IMR-90 (cell line): ENCODE data around the gene NARF. TPM values are rescaled to one million over a fixed set of nuclear protein-coding genes. Genes with fewer than 3 reads are reported as not detected.
A peak's percentile ranks its signal among the peaks of the same experiment; 100 is the strongest.

Experiments
- ATAC-seq: fragments of 200-7000 bp; cut with Tn5 transposase; 2 replicates; pipeline ENCODE4 v1.9.1; 2020; ENCODE audit warnings: low read depth, mild to moderate bottlenecking, moderate library complexity
- BruUV-seq: library from RNA; stranded (reverse); fragments of 400-500 nt; replicated peaks from 2 replicates; lab custom pipeline; 2021; lab: Mats Ljungman, UMichigan
- CTCF ChIA-PET: fragments of 300-600 bp; formaldehyde crosslinking; extraction: SDS; loops from one replicate; lab custom pipeline; 2021; ENCODE audit warnings: antibody characterized with exemption; lab: Yijun Ruan, JAX
- POLR2A ChIA-PET: fragments of 300-600 bp; sonication (Branson Sonifier 250); formaldehyde crosslinking; loops from one replicate; lab custom pipeline; 2022; ENCODE audit warnings: antibody characterized with exemption; ENCODE audit not compliant: unreplicated experiment; lab: Charles Lee
- DNase-seq: peaks from one replicate; pipeline ENCODE4 v3.0.0; 2013
- H2AFZ ChIP-seq: replicated peaks from 2 replicates; pipeline ENCODE3; 2013; ENCODE audit warnings: low read length, mild to moderate bottlenecking; ENCODE audit not compliant: poor library complexity
- H2AK5ac ChIP-seq: 2 replicates; pipeline ENCODE4 v1.6.1; 2013; ENCODE audit warnings: low read depth, low read length, inconsistent platforms
- H2AK9ac ChIP-seq: replicated peaks from 2 replicates; pipeline ENCODE3; 2013; ENCODE audit warnings: mild to moderate bottlenecking, low read depth, low read length, moderate library complexity; ENCODE audit not compliant: poor library complexity
- H2BK120ac ChIP-seq: 2 replicates; pipeline ENCODE4 v1.6.1; 2013; ENCODE audit warnings: low read depth, low read length, inconsistent platforms
- H2BK15ac ChIP-seq: 3 replicates; pipeline ENCODE4 v1.6.1; 2013; ENCODE audit warnings: low read depth, low read length, inconsistent platforms
- H2BK20ac ChIP-seq: 2 replicates; pipeline ENCODE4 v1.6.1; 2013; ENCODE audit warnings: low read depth, mild to moderate bottlenecking, inconsistent platforms, low read length, moderate library complexity
- H2BK5ac ChIP-seq: 2 replicates; pipeline ENCODE4 v1.6.1; 2013; ENCODE audit warnings: mild to moderate bottlenecking, low read depth, low read length, inconsistent platforms; ENCODE audit not compliant: poor library complexity, severe bottlenecking
- H3K14ac ChIP-seq: replicated peaks from 2 replicates; pipeline ENCODE4 v1.6.1; 2013; ENCODE audit warnings: low read depth, low read length, inconsistent platforms
- H3K18ac ChIP-seq: 2 replicates; pipeline ENCODE4 v1.6.1; 2013; ENCODE audit warnings: low read depth, low read length, control low read depth
- H3K23ac ChIP-seq: 2 replicates; pipeline ENCODE4 v1.6.1; 2013; ENCODE audit warnings: low read depth, low read length, inconsistent platforms
- H3K27ac ChIP-seq: 2 replicates; pipeline ENCODE4 v1.5.1; 2013; ENCODE audit warnings: mild to moderate bottlenecking, control low read depth, low read length; ENCODE audit not compliant: insufficient read depth
- H3K27me3 ChIP-seq: 2 replicates; pipeline ENCODE4 v1.6.1; 2013; ENCODE audit warnings: low read length; ENCODE audit not compliant: control insufficient read depth, insufficient read depth
- H3K36me3 ChIP-seq: 2 replicates; pipeline ENCODE4 v1.6.1; 2013; ENCODE audit warnings: low read length, mixed read lengths; ENCODE audit not compliant: control insufficient read depth, insufficient read depth
- H3K4ac ChIP-seq: 2 replicates; pipeline ENCODE4 v1.6.1; 2013; ENCODE audit warnings: low read depth, low read length, inconsistent platforms
- H3K4me1 ChIP-seq: 2 replicates; pipeline ENCODE4 v1.6.1; 2013; ENCODE audit warnings: low read length, mixed read lengths; ENCODE audit not compliant: control insufficient read depth, insufficient read depth
- H3K4me2 ChIP-seq: 2 replicates; pipeline ENCODE4 v1.6.1; 2013; ENCODE audit warnings: low read depth, mild to moderate bottlenecking, control low read depth, low read length, moderate library complexity
- H3K4me3 ChIP-seq: 2 replicates; pipeline ENCODE4 v1.5.1; 2013; ENCODE audit warnings: low read depth, mild to moderate bottlenecking, control low read depth, low read length, moderate library complexity; ENCODE audit not compliant: insufficient read depth
- H3K56ac ChIP-seq: 2 replicates; pipeline ENCODE4 v1.6.1; 2013; ENCODE audit warnings: low read length, inconsistent platforms; ENCODE audit not compliant: insufficient read depth; ENCODE audit errors: extremely low read depth
- H3K79me1 ChIP-seq, 2 experiments: 2 replicates each; pipeline ENCODE4 v1.6.1; 2013; ENCODE audit warnings: low read length in 2 of 2, inconsistent platforms in 1 of 2, low read depth in 1 of 2
- H3K9ac ChIP-seq: 2 replicates; pipeline ENCODE4 v1.6.1; 2013; ENCODE audit warnings: low read depth, low read length, control low read depth
- H3K9me1 ChIP-seq: 2 replicates; pipeline ENCODE4 v1.6.1; 2013; ENCODE audit warnings: low read length, inconsistent platforms; ENCODE audit not compliant: insufficient read depth
- H3K9me3 ChIP-seq: 2 replicates; pipeline ENCODE4 v1.6.1; 2013; ENCODE audit warnings: low read length; ENCODE audit not compliant: control insufficient read depth, insufficient read depth
- H4K20me1 ChIP-seq: 2 replicates; pipeline ENCODE4 v1.6.1; 2013; ENCODE audit warnings: low read length, inconsistent platforms; ENCODE audit not compliant: insufficient read depth
- H4K5ac ChIP-seq: 2 replicates; pipeline ENCODE4 v1.6.1; 2013; ENCODE audit warnings: mild to moderate bottlenecking, low read depth, low read length, control low read depth
- H4K8ac ChIP-seq, 2 experiments: 2 replicates each; pipeline ENCODE4 v1.6.1; 2013; ENCODE audit warnings: low read depth in 2 of 2, low read length in 2 of 2, control low read depth in 1 of 2, inconsistent platforms in 1 of 2
- H4K91ac ChIP-seq: 2 replicates; pipeline ENCODE4 v1.6.1; 2013; ENCODE audit warnings: low read depth, low read length, inconsistent platforms; ENCODE audit not compliant: insufficient read depth
- MXI1 ChIP-seq: IDR thresholded peaks from 2 replicates; pipeline ENCODE4 v1.6.1; 2012; ENCODE audit warnings: low read depth, mild to moderate bottlenecking, low read length, moderate library complexity, borderline replicate concordance
- POLR2A ChIP-seq: IDR thresholded peaks from 2 replicates; pipeline ENCODE4 v1.6.1; 2012; ENCODE audit warnings: mild to moderate bottlenecking, low read depth, low read length
- RAD21 ChIP-seq: IDR thresholded peaks from 2 replicates; pipeline ENCODE4 v1.6.1; 2012; ENCODE audit warnings: low read length, improper control_type of control experiment
- RCOR1 ChIP-seq: IDR thresholded peaks from 2 replicates; pipeline ENCODE4 v1.6.1; 2012; ENCODE audit warnings: mild to moderate bottlenecking, low read length, improper control_type of control experiment; ENCODE audit not compliant: insufficient replicate concordance
- RFX5 ChIP-seq: IDR thresholded peaks from 2 replicates; pipeline ENCODE4 v1.8.0; 2012; ENCODE audit warnings: low read depth, mild to moderate bottlenecking, low read length, moderate library complexity
- SMC3 ChIP-seq: fragments of 150-350 bp; IDR thresholded peaks from 2 replicates; pipeline ENCODE4 v1.6.1; 2016; ENCODE audit warnings: low read depth, mild to moderate bottlenecking, antibody characterized with exemption, low read length, moderate library complexity
- USF2 ChIP-seq: fragments of 150-350 bp; IDR thresholded peaks from 2 replicates; pipeline ENCODE4 v1.6.1; 2017; ENCODE audit warnings: mild to moderate bottlenecking, antibody characterized with exemption, low read length, low read depth
- WGBS, 2 experiments: methylation state at CpG; one replicate each; pipeline versions ENCODE4 v1.1.5 to v1.1.7; 2013; ENCODE audit warnings: missing lambda C conversion rate in 2 of 2; ENCODE audit not compliant: insufficient read length in 1 of 2; ENCODE audit errors: extremely low coverage in 2 of 2; 5-methylcytosine and 5-hydroxymethylcytosine counted together
- dilution Hi-C: fragments of 300-500 bp; cut with HindIII; formaldehyde crosslinking; loops from one replicate; pipeline ENCODE4 v1.14.3; 2018; ENCODE audit warnings: low sequenced_read_pairs; ENCODE audit not compliant: unreplicated experiment
- in situ Hi-C: fragments of 300-500 bp; cut with MboI; formaldehyde crosslinking; loops from 3 replicates; pipeline ENCODE4 v1.14.3; 2019; ENCODE audit warnings: low sequenced_read_pairs, inconsistent platforms, mixed read lengths
- intact Hi-C: fragments of 100-400 bp; cut with micrococcal nuclease; formaldehyde crosslinking; loops from 2 replicates; pipeline ENCODE4 v1.10.0; 2022
- polyA plus RNA-seq, 3 experiments: library from polyadenylated mRNA; depleted of rRNA; stranded (reverse); fragments of >200 nt; gene quantifications; 2 replicates each; pipeline ENCODE4 v1.2.3, GENCODE V29; 2012; ENCODE audit warnings: low replicate concordance in 1 of 3
- total RNA-seq: library from RNA; depleted of rRNA; stranded (reverse); fragments of >200 nt; gene quantifications from 2 replicates; pipeline ENCODE4 v1.2.3, GENCODE V29; 2012
- TF ChIP-seq, protein P1 (sequence below): conservative IDR thresholded peaks from 2 replicates; pipeline ENCODE4 v1.5.1; 2012; ENCODE audit warnings: mild to moderate bottlenecking, low read depth, low read length, improper control_type of control experiment

Gene NARF
- total and polyA plus RNA-seq, 2 of the 4 experiments (the other 2 are of a cell fraction): 83.7 to 94.8 TPM

- Histone ChIP-seq H3K27me3 (no peaks in the 10 kb centered on the region), H2AFZ (peak overlapping the region; percentile 43), H2BK5ac (no peak overlapping the region), H4K91ac (no peak overlapping the region), H3K4ac (no peak overlapping the region), H3K23ac (no peak overlapping the region), H3K9ac (no peak overlapping the region), H3K27ac (no peak overlapping the region), H3K4me2 (no peak overlapping the region), H3K4me1 (no peaks in the 10 kb centered on the region), H2AK9ac (no peak overlapping the region), H3K79me1 (no peaks in the 10 kb centered on the region), H2BK20ac (no peak overlapping the region), H4K20me1 (no peaks in the 10 kb centered on the region), H3K56ac (no peak overlapping the region), H3K18ac (no peak overlapping the region), H3K14ac (no peak overlapping the region), H4K8ac (no peak overlapping the region), H3K4me3 (no peak overlapping the region), H3K36me3 (peaks cover 2% of the 10 kb centered on the region; the same call in 1 of the 2 replicates), H2AK5ac (no peak overlapping the region), H2BK15ac (no peak overlapping the region), H4K5ac (no peak overlapping the region), H2BK120ac (no peak overlapping the region), H3K9me3 (peaks cover 5% of the 10 kb centered on the region; the same call in 1 of the 2 replicates), H3K9me1 (no peaks in the 10 kb centered on the region)
- 76% methylated on average over 9 of the region's 25 CpGs; no CpG with 5 or more reads in 1 of the 2 experiments for WGBS, 2 experiments
- BruUV-seq: no TSS peak
- POLR2A ChIA-PET: no interaction called here
- CTCF ChIA-PET: no interaction called here
- TF ChIP-seq RFX5 (no peak), RCOR1 (no peak), SMC3 (peak; percentile 35; the same call in 1 of the 2 replicates), POLR2A (no peak), RAD21 (peak; percentile 33; the same call in 1 of the 2 replicates), USF2 (no peak), MXI1 (no peak)
- TF ChIP-seq, protein P1, sequence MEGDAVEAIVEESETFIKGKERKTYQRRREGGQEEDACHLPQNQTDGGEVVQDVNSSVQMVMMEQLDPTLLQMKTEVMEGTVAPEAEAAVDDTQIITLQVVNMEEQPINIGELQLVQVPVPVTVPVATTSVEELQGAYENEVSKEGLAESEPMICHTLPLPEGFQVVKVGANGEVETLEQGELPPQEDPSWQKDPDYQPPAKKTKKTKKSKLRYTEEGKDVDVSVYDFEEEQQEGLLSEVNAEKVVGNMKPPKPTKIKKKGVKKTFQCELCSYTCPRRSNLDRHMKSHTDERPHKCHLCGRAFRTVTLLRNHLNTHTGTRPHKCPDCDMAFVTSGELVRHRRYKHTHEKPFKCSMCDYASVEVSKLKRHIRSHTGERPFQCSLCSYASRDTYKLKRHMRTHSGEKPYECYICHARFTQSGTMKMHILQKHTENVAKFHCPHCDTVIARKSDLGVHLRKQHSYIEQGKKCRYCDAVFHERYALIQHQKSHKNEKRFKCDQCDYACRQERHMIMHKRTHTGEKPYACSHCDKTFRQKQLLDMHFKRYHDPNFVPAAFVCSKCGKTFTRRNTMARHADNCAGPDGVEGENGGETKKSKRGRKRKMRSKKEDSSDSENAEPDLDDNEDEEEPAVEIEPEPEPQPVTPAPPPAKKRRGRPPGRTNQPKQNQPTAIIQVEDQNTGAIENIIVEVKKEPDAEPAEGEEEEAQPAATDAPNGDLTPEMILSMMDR: peak; percentile 62
- in situ Hi-C loops (no loop called here), dilution Hi-C loops (no loop called here), intact Hi-C loops (no loop called here)
- DNase-seq (peak; percentile 32), ATAC-seq (peak; percentile 69)
Observed at GRCh38 chr17:82424001-82424862, 34.3 kb upstream of the NARF start.
